ENCODE data around the gene BAG5. TPM values are rescaled to one million over a fixed set of nuclear protein-coding genes. Genes with fewer than 3 reads are reported as not detected.

BAG5 gene
- 38.5 and 39.3 TPM in 2 replicates for total RNA-seq

GRCh38 chr14:103562429-103563225, at the start of gene BAG5, which contains the start of gene COA8:
BAG5 (minus strand) TSS chr14:103562657; CDS start chr14:103561164, 1,493 bp downstream.
COA8 (plus strand) TSS chr14:103562960; CDS start chr14:103563002, 42 bp downstream.

GRCh38 chr14:103528587-103529382, 33.7 kb downstream of the BAG5 start, which contains the start of gene TRMT61A:
TRMT61A (plus strand) TSS chr14:103529196; CDS start chr14:103529979, 783 bp downstream.

GRCh38 chr14:103522649-103523574, 39.5 kb downstream of the BAG5 start, which contains the start of gene CKB:
CKB (minus strand) TSS chr14:103522830; CDS start chr14:103522493, 337 bp downstream.

Small RNA genes within 50 kb of the gene (small RNA-seq; reads per million reads assigned to genes)
- not detected for gene RNU4-68P
- not detected for gene RNU7-160P

Other genes starting within 250 kb of the BAG5 start
- gene EIF5, start 228.4 kb downstream of the BAG5 start, total RNA-seq, result 210 and 211 TPM in 2 replicates
- gene MARK3, start 177.2 kb downstream of the BAG5 start, total RNA-seq, result 79.2 and 95.4 TPM in 2 replicates
- 33.6 and 66.4 TPM in 2 replicates for gene CKB, start 39.8 kb downstream of the BAG5 start, total RNA-seq
- 6.5 and 8.6 TPM in 2 replicates for gene TRMT61A, start 33.5 kb downstream of the BAG5 start, total RNA-seq
- gene COA8, start 303 bp upstream of the BAG5 start, total RNA-seq, result 27.6 and 33.3 TPM in 2 replicates
- gene KLC1, start 66.6 kb upstream of the BAG5 start, total RNA-seq, result 216 and 241 TPM in 2 replicates
- 6.5 and 9.5 TPM in 2 replicates for gene XRCC3, start 152.8 kb upstream of the BAG5 start, total RNA-seq
- 49.8 and 52.8 TPM in 2 replicates for gene ZFYVE21, start 153.2 kb upstream of the BAG5 start, total RNA-seq